ENCODE data around the gene SYNDIG1.

DNA sequence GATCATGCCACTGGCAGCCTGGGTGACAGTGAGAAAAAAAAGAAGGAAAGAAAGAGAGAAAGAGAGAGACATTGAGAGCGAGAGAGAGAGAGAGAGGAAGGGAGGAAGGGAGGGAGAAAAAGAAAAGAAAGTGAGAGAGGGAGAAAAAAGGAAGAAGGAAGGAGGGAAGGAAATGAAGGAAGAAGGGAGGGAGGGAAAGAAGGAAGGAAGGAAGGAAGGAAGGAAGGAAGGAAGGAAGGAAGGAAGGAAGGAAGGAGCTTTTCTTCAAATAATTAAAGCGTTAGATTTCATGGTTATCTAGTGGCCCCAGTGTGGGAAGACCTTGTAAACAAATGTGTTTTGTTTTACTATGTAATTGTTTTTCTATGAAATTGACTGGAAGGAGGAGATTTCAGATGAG is 170.8 kb downstream of the SYNDIG1 start:
- TF ChIP-seq, protein P1, sequence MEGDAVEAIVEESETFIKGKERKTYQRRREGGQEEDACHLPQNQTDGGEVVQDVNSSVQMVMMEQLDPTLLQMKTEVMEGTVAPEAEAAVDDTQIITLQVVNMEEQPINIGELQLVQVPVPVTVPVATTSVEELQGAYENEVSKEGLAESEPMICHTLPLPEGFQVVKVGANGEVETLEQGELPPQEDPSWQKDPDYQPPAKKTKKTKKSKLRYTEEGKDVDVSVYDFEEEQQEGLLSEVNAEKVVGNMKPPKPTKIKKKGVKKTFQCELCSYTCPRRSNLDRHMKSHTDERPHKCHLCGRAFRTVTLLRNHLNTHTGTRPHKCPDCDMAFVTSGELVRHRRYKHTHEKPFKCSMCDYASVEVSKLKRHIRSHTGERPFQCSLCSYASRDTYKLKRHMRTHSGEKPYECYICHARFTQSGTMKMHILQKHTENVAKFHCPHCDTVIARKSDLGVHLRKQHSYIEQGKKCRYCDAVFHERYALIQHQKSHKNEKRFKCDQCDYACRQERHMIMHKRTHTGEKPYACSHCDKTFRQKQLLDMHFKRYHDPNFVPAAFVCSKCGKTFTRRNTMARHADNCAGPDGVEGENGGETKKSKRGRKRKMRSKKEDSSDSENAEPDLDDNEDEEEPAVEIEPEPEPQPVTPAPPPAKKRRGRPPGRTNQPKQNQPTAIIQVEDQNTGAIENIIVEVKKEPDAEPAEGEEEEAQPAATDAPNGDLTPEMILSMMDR (IDR thresholded peaks at IDR 0.05): no peak
- TF ChIP-seq POLR2A (IDR thresholded peaks at IDR 0.05): no peak
